H7 (cell line): ENCODE data around the gene ST3GAL2. TPM values are rescaled to one million over a fixed set of nuclear protein-coding genes. Genes with fewer than 3 reads are reported as not detected.

Experiments
- DNase-seq: peaks from one replicate; pipeline ENCODE4 v3.0.0; 2012
- H3K27me3 ChIP-seq: 2 replicates; pipeline ENCODE4 v1.6.0; 2011; ENCODE audit warnings: mild to moderate bottlenecking, low read length; ENCODE audit not compliant: control insufficient read depth, insufficient read depth
- H3K36me3 ChIP-seq: replicated peaks from 2 replicates; pipeline ENCODE4 v1.5.1; 2011; ENCODE audit warnings: low read length; ENCODE audit not compliant: control insufficient read depth, insufficient read depth
- H3K4me3 ChIP-seq: 2 replicates; pipeline ENCODE4 v1.5.1; 2011; ENCODE audit warnings: low read depth, mild to moderate bottlenecking, control low read depth, low read length, moderate library complexity; ENCODE audit not compliant: insufficient read depth
- total RNA-seq: library from RNA; depleted of rRNA; stranded (reverse); fragments of >200 nt; shearing (Covaris generic); gene quantifications from 2 replicates; pipeline ENCODE4 v1.2.3, GENCODE V29; 2014; rRNA removed

ST3GAL2 gene, protein sequence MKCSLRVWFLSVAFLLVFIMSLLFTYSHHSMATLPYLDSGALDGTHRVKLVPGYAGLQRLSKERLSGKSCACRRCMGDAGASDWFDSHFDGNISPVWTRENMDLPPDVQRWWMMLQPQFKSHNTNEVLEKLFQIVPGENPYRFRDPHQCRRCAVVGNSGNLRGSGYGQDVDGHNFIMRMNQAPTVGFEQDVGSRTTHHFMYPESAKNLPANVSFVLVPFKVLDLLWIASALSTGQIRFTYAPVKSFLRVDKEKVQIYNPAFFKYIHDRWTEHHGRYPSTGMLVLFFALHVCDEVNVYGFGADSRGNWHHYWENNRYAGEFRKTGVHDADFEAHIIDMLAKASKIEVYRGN
- total RNA-seq: 62.7 and 64.1 TPM in 2 replicates

DNA sequence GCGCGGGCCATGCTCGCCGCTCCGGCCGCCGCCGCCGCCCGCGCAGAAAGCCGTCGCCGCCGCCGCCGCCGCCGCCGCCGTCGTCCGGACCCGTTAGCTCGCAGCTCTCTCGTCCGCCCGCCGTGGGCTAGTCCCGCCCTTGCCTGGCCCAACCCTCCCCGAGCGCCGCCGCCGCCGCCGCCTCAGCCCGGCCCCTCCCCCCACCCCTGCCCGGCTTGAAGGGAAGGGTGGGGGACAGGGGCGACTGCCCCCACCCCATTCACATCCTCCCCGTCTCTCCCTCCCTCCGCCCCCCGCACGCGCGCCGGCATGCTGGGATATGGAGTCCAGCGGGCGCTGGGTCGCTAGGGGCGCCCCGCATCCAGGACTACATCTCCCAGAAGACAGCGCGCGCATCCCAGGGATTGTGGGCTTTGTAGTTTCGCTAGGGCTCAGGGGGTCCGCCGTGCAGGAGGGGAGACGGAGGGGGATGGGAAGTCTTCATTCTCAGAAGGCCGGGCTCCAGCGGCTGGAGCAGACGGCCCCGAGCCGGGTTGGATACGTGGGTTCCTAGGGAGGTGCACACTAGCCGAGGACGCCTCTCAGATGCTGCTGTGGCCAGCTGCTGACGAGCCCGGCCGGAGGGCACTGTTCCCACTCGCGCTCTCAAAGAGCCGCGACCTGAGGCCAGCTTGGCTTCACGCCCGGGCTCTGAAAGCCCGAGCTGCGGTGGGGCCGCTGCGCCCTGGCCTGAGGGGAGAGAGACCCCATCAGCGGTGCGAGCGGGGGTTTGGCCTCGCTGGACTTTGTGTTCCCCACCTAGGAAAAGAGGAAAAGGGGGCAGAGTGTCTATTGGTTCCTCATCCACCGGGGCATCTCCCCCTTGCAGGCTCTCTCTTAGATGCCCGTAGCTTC, at the start of gene ST3GAL2:
ST3GAL2 (minus strand) TSS at position 132 of the 894 bp plus-strand sequence. CDS start 40,570 bp downstream, outside the sequence.
- peaks cover 6% of the 10 kb centered on the region for H3K36me3 ChIP-seq
- DNase-seq: peak; percentile 99
- no peaks in the 10 kb centered on the region for H3K27me3 ChIP-seq
- H3K4me3 ChIP-seq: peak within 1 kb of the TSS; percentile 75

DNA sequence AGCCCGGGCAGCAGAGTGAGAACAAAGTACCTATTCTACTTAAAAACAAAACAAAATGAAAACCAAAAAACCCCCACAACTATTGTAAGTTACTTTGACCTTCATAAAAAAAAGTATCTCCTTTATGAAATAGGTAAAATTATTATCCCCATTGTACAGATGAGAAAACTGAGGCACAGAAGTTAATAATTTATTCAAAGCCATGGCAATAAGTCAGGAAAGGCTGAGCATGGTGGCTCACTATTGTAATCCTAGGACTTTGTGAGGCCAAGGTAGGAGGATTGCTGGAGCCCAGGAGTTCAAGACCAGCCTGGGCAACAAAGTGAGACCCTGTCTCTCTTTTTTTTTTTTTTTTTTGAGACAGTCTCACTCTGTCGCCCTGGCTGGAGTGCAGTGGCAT, 46.0 kb upstream of the ST3GAL2 start:
- DNase-seq: no peak
- no peaks in the 10 kb centered on the region for H3K27me3 ChIP-seq
- H3K4me3 ChIP-seq: no peak overlapping the region
- peaks cover 15% of the 10 kb centered on the region for H3K36me3 ChIP-seq

DNA sequence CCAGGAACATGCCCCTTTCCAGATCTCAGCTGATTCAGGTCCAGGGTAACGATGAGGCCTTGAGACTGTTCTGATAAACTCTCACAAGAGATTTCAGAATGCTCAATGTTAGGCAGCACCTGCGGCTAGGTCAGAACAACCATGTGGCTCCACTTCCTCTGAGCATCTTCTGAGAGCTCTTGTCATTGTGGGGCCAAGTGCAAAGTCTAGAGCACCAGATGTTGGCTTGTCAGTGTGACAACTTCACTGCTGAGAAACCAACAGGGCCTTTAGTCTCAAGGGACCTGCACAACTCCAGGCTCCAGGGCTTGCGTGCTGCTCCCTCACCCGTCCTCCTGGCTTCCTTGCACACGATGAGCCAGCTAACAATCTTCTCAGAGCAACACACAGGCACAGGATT, 44.5 kb upstream of the ST3GAL2 start:
- Histone ChIP-seq H3K36me3 (peaks cover 18% of the 10 kb centered on the region), H3K27me3 (no peaks in the 10 kb centered on the region), H3K4me3 (no peak overlapping the region)
- no peak for DNase-seq

DNA sequence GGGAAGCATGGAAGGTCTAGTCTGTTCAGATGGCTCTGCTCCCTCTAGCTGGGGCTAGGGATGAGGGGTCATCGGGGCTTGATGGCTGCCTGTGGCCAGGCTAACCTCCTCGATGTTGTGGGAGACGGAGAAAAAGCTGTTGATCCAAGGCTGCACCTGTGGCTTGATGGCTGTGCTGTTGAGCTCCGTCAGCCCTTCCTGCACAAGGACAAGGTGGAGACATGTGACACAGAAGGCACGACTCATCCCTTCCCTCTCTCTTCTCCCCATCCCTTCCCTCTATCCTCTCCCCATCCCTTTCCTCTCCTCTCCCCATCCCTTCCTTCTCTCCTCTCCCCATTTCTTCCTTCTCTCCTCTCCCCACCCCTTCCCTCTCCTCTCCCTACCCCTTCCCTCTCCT, 43.7 kb upstream of the ST3GAL2 start:
- peaks cover 18% of the 10 kb centered on the region for H3K36me3 ChIP-seq
- no peak overlapping the region for H3K4me3 ChIP-seq
- no peaks in the 10 kb centered on the region for H3K27me3 ChIP-seq
- peak; percentile 38 for DNase-seq

DNA sequence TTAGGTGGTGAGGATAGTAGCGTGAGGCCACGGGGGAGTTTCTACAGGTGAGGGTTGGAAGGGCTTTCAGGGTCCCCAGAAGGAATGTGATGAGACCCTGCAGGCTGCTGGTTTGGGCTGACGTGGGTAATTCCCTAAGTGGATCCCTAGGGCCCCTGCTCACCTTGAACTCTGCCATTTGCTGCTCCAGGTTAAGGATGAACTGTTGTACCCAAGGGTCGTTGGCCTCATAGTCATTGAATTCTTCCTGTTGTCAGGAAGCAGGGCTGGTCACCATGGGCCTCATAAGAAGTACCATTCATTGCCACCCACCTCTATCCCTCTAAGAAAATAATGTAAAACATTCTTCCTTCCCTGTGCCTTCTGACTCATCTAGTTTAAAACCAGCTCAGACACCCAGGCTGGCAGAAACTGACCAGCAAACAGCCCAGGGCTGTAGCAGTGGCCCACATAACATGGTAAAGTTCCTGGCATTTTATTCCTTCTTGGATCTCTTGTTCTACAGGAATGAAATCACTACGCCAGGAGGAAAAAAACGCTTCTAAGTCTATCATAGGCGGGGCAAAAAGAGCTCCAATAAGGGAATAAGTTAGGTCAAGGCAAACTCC, 43.1 kb upstream of the ST3GAL2 start:
- no peak for DNase-seq

DNA sequence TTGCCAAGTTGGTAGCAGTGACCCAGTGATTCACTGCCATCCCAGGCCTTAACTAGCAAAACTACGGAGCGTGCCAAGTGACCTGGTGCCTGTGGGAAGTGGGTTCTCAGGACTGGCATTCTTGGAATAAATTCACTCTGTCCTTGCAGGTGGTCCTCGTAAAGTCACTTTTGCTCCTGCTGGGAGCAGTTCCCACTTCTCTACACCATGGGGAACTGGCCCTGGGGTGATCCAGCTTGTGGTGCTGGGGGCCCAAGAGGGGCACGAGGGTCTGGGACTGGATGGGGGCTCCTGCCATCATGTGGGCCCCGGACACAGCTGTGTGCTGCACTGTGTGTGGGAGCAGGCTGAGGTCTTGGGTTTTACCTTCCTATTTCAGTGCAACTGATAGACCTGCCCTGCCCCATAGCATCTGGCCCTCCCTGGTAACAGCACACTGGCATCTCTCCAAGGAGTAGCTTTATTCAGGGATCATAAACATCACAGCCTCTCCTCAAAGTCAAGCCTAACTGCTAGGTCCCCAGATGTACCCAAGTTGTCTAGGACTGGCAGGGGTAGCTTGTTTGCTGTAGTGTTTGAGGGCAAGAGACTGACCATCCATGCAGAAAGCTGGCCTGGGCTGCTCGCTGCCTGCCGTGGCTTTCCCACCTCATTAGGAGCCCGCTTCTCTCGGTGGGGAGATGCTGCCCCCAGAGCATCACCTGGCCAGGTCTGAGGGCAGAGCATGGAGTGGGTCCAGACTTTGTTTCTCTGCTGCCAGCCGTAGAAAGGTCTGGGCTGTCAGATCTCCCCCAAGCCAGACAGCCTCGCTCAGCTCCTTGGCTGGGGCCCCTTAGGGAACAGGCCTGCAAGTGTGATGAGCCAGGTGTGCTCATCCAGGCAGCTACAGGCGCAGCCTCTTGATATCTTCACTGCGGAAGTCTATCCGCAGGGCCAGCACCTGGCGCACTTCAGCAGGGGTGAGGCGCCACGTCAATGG, 41.5 kb upstream of the ST3GAL2 start:
- Histone ChIP-seq H3K36me3 (peaks cover 16% of the 10 kb centered on the region), H3K4me3 (no peak overlapping the region), H3K27me3 (no peaks in the 10 kb centered on the region)
- DNase-seq: peak; percentile 23

More for the DNA sequence above, 43.1 kb upstream of the ST3GAL2 start:
- Histone ChIP-seq H3K4me3 (no peak overlapping the region), H3K27me3 (no peaks in the 10 kb centered on the region), H3K36me3 (peaks cover 18% of the 10 kb centered on the region)

DNA sequence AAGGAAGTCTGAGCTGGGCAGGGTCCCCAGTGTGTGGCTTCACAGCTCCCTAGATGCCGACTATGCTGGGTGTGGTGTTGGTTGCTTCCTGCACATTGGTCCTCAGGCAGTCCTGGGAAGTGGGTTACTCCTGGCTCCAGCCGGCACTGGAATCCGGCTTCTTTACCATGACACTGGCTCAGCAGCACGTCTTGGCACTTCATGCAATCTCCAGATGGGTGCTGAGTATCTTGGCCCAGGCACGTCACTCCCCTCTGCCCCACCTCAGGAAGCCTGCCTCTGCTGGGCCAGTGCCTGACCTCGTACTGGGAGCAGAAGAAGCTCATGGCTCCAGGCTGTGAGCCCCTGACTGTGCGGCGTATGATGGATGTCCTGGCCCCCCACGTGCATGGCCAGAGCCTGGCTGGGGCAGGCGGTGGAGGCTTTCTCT, 40.0 kb upstream of the ST3GAL2 start:
- Histone ChIP-seq H3K27me3 (no peaks in the 10 kb centered on the region), H3K4me3 (no peak overlapping the region), H3K36me3 (peaks cover 16% of the 10 kb centered on the region)
- DNase-seq: peak; percentile 72

DNA sequence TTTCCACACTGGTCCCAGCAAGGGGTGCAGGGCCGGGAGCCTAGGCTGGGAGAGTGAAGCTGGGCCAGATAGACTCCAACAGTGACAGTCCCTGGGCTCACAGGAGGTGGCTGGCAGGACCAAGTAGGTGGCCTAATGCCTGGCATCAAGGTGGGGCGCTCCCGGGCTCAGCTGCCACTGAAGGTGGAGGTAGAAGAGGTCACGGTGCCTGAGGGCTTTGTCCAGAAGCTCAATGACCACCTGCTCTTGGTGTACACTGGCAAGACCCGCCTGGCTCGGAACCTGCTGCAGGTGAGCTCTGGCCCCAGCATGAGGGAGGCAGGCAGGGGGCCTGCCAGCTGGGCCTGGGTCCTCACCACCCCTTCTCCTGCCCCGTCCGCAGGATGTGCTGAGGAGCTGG, 39.3 kb upstream of the ST3GAL2 start:
- peak; percentile 42 for DNase-seq
- no peak overlapping the region for H3K4me3 ChIP-seq
- peaks cover 12% of the 10 kb centered on the region for H3K36me3 ChIP-seq
- no peaks in the 10 kb centered on the region for H3K27me3 ChIP-seq

DNA sequence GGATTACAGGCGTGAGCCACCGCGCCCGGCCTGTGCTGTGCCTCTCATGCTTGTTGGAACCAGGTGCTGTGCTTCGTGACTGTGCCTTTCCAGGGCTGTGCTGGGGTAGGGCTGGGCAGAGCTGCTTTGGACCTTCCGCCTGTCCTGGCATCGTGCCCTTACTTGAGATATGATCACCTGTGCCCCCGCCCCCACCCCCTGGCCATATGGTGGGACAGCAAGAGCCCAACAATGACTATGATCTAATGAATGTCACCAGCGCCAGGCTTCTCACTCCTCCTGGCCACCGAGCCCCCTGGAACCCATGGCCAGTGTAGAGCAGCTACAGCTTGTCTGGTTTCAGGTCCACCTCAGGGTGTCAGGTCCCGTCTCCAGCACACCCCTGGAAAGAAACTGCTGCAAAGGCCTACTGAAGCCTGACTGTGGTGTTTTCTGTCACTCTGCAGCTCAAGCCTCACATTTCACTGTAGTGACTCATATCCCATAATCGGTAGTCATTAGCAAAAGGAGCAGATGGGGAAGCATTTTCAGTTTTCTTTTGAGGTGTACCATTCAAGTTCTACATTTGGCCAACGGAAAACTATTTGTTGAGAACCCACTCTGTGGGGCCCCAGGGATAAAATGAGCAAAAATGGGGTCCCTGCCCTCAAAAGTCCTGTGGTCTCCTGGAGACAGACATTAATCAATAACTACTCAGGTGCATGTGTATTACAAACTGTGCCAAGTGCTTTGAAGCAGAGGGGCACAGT, 37.5 kb upstream of the ST3GAL2 start:
- Histone ChIP-seq H3K27me3 (no peaks in the 10 kb centered on the region), H3K36me3 (peaks cover 9% of the 10 kb centered on the region), H3K4me3 (no peak overlapping the region)
- peak; percentile 51 for DNase-seq

DNA sequence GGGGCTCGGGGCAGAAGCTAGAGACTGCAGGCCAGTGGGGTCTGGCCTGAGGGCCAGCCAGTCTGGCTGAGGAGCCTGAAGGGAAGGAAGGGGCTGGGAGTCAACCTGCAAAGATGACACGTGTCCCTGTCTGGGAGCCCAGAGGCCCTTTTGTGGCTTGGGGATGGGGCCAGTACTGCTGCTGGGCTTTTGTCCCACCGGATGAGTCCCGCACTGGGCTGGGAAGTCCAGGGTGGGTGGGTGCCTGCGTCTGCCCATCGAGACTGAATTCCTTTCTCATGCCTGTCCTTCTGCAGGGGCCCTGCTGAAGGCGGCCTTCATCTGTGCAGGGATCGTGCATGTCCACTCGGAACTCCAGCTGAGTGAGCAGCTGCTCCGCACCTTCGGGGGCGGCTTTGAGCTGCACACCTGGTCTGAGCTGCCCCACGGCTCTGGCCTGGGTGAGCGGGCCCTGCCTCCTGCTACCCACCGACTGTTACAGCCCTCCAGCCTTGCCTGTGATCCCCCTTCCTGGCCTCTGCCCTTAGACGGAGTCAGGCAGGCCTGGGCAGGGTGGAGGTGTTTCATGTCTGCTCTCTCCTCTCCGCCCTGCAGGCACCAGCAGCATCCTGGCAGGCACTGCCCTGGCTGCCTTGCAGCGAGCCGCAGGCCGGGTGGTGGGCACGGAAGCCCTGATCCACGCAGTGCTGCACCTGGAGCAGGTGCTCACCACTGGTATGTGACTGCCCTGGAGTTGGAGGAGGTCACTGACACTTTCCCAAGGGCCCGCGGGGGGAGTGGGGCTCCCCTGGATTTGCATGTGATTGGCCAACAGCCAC, 36.4 kb upstream of the ST3GAL2 start:
- Histone ChIP-seq H3K36me3 (peaks cover 5% of the 10 kb centered on the region), H3K4me3 (no peak overlapping the region), H3K27me3 (no peaks in the 10 kb centered on the region)
- peak; percentile 71 for DNase-seq

DNA sequence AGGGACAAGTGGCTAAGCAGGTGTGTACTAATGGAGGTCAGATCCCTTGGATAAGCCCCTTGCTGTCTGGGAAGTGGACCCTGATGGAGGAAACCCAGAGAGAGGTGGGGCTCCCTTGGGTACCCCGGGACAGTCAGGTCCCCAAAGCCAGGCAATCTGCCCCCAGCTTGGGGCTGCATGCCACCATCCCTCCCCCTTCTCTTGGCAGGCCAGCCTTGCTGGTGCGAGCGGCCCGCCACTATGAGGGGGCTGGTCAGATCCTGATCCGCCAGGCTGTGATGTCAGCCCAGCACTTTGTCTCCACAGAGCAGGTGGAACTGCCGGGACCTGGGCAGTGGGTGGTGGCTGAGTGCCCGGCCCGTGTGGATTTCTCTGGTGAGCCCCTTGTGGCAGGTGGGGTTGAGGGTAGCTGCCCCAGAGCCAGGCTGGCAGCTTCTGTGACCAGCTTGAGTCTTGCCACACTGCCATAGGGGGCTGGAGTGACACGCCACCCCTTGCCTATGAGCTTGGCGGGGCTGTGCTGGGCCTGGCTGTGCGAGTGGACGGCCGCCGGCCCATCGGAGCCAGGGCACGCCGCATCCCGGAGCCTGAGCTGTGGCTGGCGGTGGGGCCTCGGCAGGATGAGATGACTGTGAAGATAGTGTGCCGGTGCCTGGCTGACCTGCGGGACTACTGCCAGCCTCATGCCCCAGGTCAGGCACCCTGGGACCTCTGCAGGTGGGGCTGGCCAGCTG, 35.6 kb upstream of the ST3GAL2 start:
- no peaks in the 10 kb centered on the region for H3K27me3 ChIP-seq
- DNase-seq: peak; percentile 62
- H3K36me3 ChIP-seq: no peaks in the 10 kb centered on the region
- H3K4me3 ChIP-seq: no peak overlapping the region
